ENCODE results near the gene IL16. TPM values are rescaled to one million over a fixed set of nuclear protein-coding genes. Genes with fewer than 3 reads are reported as not detected.

IL16 gene
- total RNA-seq, 1 donor from 2014 or later = 0.12 TPM

GRCh38 chr15:81182756-81183438, 13.8 kb upstream of the IL16 start:
- no peak overlapping the region for H3K4me3 ChIP-seq (ENCODE audit: low read depth, low read length)
- DNase-seq (ENCODE audit: low read depth) = no peak
- TF ChIP-seq CTCF (conservative IDR thresholded peaks at IDR 0.05; ENCODE audit: low read depth, low read length) = no peak

GRCh38 chr15:81183439-81183775, 13.3 kb upstream of the IL16 start:
- DNase-seq (ENCODE audit: low read depth) = no peak
- no peak for TF ChIP-seq CTCF (conservative IDR thresholded peaks at IDR 0.05; ENCODE audit: low read depth, low read length)
- H3K4me3 ChIP-seq (ENCODE audit: low read depth, low read length) = no peak overlapping the region

GRCh38 chr15:81184188-81184587, 12.5 kb upstream of the IL16 start:
- no peak for DNase-seq (ENCODE audit: low read depth)
- no peak overlapping the region for H3K4me3 ChIP-seq (ENCODE audit: low read depth, low read length)
- no peak for TF ChIP-seq CTCF (conservative IDR thresholded peaks at IDR 0.05; ENCODE audit: low read depth, low read length)

- no peak for DNase-seq (ENCODE audit: low read depth)
- no peak for TF ChIP-seq CTCF (conservative IDR thresholded peaks at IDR 0.05; ENCODE audit: low read depth, low read length)
- H3K4me3 ChIP-seq (ENCODE audit: low read depth, low read length) = no peak overlapping the region
Measured at GRCh38 chr15:81185631-81186295, 10.9 kb upstream of the IL16 start.

- no peak for DNase-seq (ENCODE audit: low read depth)
- TF ChIP-seq CTCF (conservative IDR thresholded peaks at IDR 0.05; ENCODE audit: low read depth, low read length) = no peak
- H3K4me3 ChIP-seq (ENCODE audit: low read depth, low read length) = no peak overlapping the region
Measured at GRCh38 chr15:81188354-81188753, 8.3 kb upstream of the IL16 start.

- TF ChIP-seq CTCF (conservative IDR thresholded peaks at IDR 0.05; ENCODE audit: low read depth, low read length) = no peak
- no peak overlapping the region for H3K4me3 ChIP-seq (ENCODE audit: low read depth, low read length)
- DNase-seq (ENCODE audit: low read depth) = no peak
Measured at GRCh38 chr15:81189583-81190283, 6.9 kb upstream of the IL16 start.

Measured in epithelial cell of proximal tubule (primary cell).